K562 (cell line): ENCODE data around the gene NEURL1B. TPM values are rescaled to one million over a fixed set of nuclear protein-coding genes. Genes with fewer than 3 reads are reported as not detected.
A peak's percentile ranks its signal among the peaks of the same experiment; 100 is the strongest.

Source experiments
- ATAC-seq: fragments of 200-7000 bp; cut with Tn5 transposase; 3 replicates; pipeline ENCODE4 v1.9.1; 2020; ENCODE audit warnings: moderate library complexity
- BruUV-seq: library from RNA; stranded (reverse); fragments of 400-500 nt; replicated peaks from 2 replicates; lab custom pipeline; 2021; lab: Mats Ljungman, UMichigan
- CTCF ChIA-PET: fragments of 300-600 bp; formaldehyde crosslinking; extraction: SDS; loops from one replicate; lab custom pipeline; 2021; ENCODE audit warnings: low intra/inter-chr PET ratio; lab: Yijun Ruan, JAX
- POLR2A ChIA-PET: fragments of 300-600, 350-650 bp; sonication (Branson Sonifier 250); formaldehyde crosslinking; extraction: SDS; loops from one replicate; lab custom pipeline; 2021; ENCODE audit warnings: antibody characterized with exemption, inconsistent platforms; lab: Yijun Ruan, JAX
- DNase-seq, 4 experiments: peaks; one replicate each; pipeline versions ENCODE4 v3.0.0 to v3.0.0-alpha.2; 2011 to 2018; ENCODE audit warnings: low spot score in 3 of 4, mixed read lengths in 3 of 4; ENCODE audit errors: extremely low read depth in 1 of 4
- FAIRE-seq: peaks from 2 replicates; lab custom pipeline; 2011; peaks lifted over from hg19 to GRCh38; lab: Jason Lieb, UNC
- H2AFZ ChIP-seq: 2 replicates; pipeline ENCODE4 v1.6.0; 2011; ENCODE audit warnings: low read depth, low read length, control low read depth, inconsistent platforms
- H3K27ac ChIP-seq: fragments of 200-600 bp; 3 replicates; pipeline ENCODE4 v1.8.0; 2011; ENCODE audit warnings: low read depth, mild to moderate bottlenecking, control low read depth, inconsistent platforms, low read length, moderate library complexity, mixed read lengths; ENCODE audit errors: extremely low read depth
- H3K27me3 ChIP-seq, 2 experiments: fragments of 300-600 bp in 1 of 2; 2 replicates in 1 of 2; 3 replicates in 1 of 2; pipeline versions ENCODE4 v1.6.0 to v1.8.0; 2011; ENCODE audit warnings: inconsistent platforms in 2 of 2, low read length in 2 of 2, mild to moderate bottlenecking in 1 of 2, mixed read lengths in 1 of 2, moderate library complexity in 1 of 2; ENCODE audit not compliant: control insufficient read depth in 2 of 2, insufficient read depth in 2 of 2
- H3K36me3 ChIP-seq: fragments of 300-600 bp; 3 replicates; pipeline ENCODE4 v1.8.0; 2011; ENCODE audit warnings: mild to moderate bottlenecking, low read length, inconsistent platforms; ENCODE audit not compliant: control insufficient read depth, insufficient read depth
- H3K4me1 ChIP-seq, 2 experiments: fragments of 200-600 bp in 1 of 2; replicated peaks in 1 of 2; 2 replicates in 1 of 2; 3 replicates in 1 of 2; pipeline versions ENCODE4 v1.5.1 to v1.8.0; 2011; ENCODE audit warnings: inconsistent platforms in 2 of 2, low read length in 2 of 2, mild to moderate bottlenecking in 1 of 2, mixed read lengths in 1 of 2, moderate library complexity in 1 of 2; ENCODE audit not compliant: control insufficient read depth in 2 of 2, insufficient read depth in 2 of 2
- H3K4me2 ChIP-seq: 2 replicates; pipeline ENCODE4 v1.6.1; 2011; ENCODE audit warnings: low read length, control low read depth, inconsistent platforms, mixed read lengths; ENCODE audit not compliant: insufficient read depth
- H3K4me3 ChIP-seq: fragments of 200-600 bp; sonication (generic), shearing (Covaris generic); 2 replicates; pipeline ENCODE4 v1.5.1; 2016; ENCODE audit warnings: control low read depth, inconsistent platforms
- H3K79me2 ChIP-seq: fragments of 200-600 bp; 3 replicates; pipeline ENCODE4 v1.8.0; 2011; ENCODE audit warnings: low read length, inconsistent platforms; ENCODE audit not compliant: control insufficient read depth, insufficient read depth
- H3K9ac ChIP-seq, 2 experiments: 2 replicates each; pipeline versions ENCODE4 v1.6.0 to v1.6.1; 2011; ENCODE audit warnings: low read depth in 2 of 2, low read length in 2 of 2, control low read depth in 1 of 2, inconsistent platforms in 1 of 2, mild to moderate bottlenecking in 1 of 2, mixed read lengths in 1 of 2; ENCODE audit not compliant: insufficient read depth in 1 of 2
- H3K9me1 ChIP-seq: one replicate; pipeline ENCODE4 v1.6.0; 2011; ENCODE audit warnings: inconsistent platforms, mild to moderate bottlenecking, low read length, moderate library complexity; ENCODE audit not compliant: control insufficient read depth, insufficient read depth
- H3K9me3 ChIP-seq: replicated peaks from 2 replicates; pipeline ENCODE4 v1.5.1; 2011; ENCODE audit warnings: low read depth, low read length, inconsistent platforms; ENCODE audit not compliant: control insufficient read depth, insufficient read depth
- H4K20me1 ChIP-seq: replicated peaks from 2 replicates; pipeline ENCODE4 v1.6.1; 2011; ENCODE audit warnings: low read length, inconsistent platforms, mixed read lengths; ENCODE audit not compliant: control insufficient read depth, insufficient read depth
- JUNB ChIP-seq: fragments of 450-650 bp; formaldehyde crosslinking; conservative IDR thresholded peaks from 2 replicates; pipeline ENCODE4 v1.4.0; 2020; ENCODE audit warnings: mild to moderate bottlenecking
- PRDM10 ChIP-seq: fragments of 450-650 bp; IDR thresholded peaks from 2 replicates; pipeline ENCODE4 v1.6.1; 2018; ENCODE audit not compliant: partially characterized antibody
- RAD51 ChIP-seq: fragments of 450-650 bp; IDR thresholded peaks from 2 replicates; pipeline ENCODE4 v1.7.1; 2016; ENCODE audit warnings: low read depth, mild to moderate bottlenecking, borderline replicate concordance
- ZBTB33 ChIP-seq: sonication (generic); formaldehyde crosslinking; IDR thresholded peaks from 2 replicates; pipeline ENCODE4 v1.8.1; 2023; ENCODE audit warnings: mild to moderate bottlenecking, missing genetic modification reagents
- WGBS: fragments of 100-300 bp; shearing (Covaris generic); methylation state at CpG from one replicate; pipeline ENCODE4 v1.1.6; 2016; ENCODE audit warnings: low coverage, mixed read lengths; ENCODE audit not compliant: insufficient coverage; ENCODE audit errors: missing lambda C conversion rate; 5-methylcytosine and 5-hydroxymethylcytosine counted together
- in situ Hi-C: fragments of 300-500 bp; cut with MboI; formaldehyde crosslinking; loops from 4 replicates; pipeline ENCODE4 v1.15.0; 2018; ENCODE audit warnings: inconsistent platforms, mixed read lengths
- intact Hi-C: fragments of 100-400 bp; cut with micrococcal nuclease; formaldehyde crosslinking; loops from 2 replicates; pipeline ENCODE4 v1.14.2; 2022
- polyA plus RNA-seq, 8 experiments: library from polyadenylated mRNA; depleted of rRNA in 4 of 8; stranded (reverse) in 5 of 8; unstranded in 3 of 8; fragments of >200 nt; fragmentation: Nextera tagmentation in 2 of 8; fragmentation: Illumina TruSeq in 1 of 8; extraction: Ambion mirVana in 2 of 8; extraction: Trizol in 1 of 8; gene quantifications; 2 replicates each; pipeline versions ENCODE4 v1.2.1 to v1.2.3, GENCODE V29; 2011 to 2014; ENCODE audit warnings: inconsistent platforms in 1 of 8, missing spikeins in 1 of 8
- total RNA-seq, 7 experiments: library from RNA; depleted of rRNA in 6 of 7; stranded (reverse); fragments of >200 nt in 6 of 7; fragmentation: Illumina TruSeq in 2 of 7; extraction: Trizol in 2 of 7; gene quantifications; 2 replicates each; pipeline versions ENCODE4 v1.2.1 to v1.2.3, GENCODE V29; 2011 to 2021; ENCODE audit warnings: low replicate concordance in 1 of 7

Gene NEURL1B
- total and polyA plus RNA-seq, 9 of the 15 experiments (the other 6 are each of a cell fraction or from before 2014, with no cell fraction given) = 0.04 TPM; not detected in 8

GRCh38 chr5:172670005-172670402 lies 28.9 kb downstream of the NEURL1B start:
- Histone ChIP-seq H3K9me3 (no peaks in the 10 kb centered on the region), H3K27ac (no peak overlapping the region), H2AFZ (no peak overlapping the region), H3K79me2 (no peaks in the 10 kb centered on the region), H3K4me2 (no peak overlapping the region), H3K9ac (no peak overlapping the region), H4K20me1 (no peaks in the 10 kb centered on the region), H3K4me1 (peaks cover 0 to 7% of the 10 kb centered on the region in 2 experiments; a peak in 1 of 5 replicates), H3K9me1 (no peaks in the 10 kb centered on the region), H3K27me3 (peaks cover 4 to 53% of the 10 kb centered on the region in 2 experiments), H3K36me3 (no peaks in the 10 kb centered on the region), H3K4me3 (no peak overlapping the region)
- in situ Hi-C loops = no loop called here
- CTCF ChIA-PET = no interaction called here
- no TSS peak for BruUV-seq
- DNase-seq (no peak), ATAC-seq (no peak), FAIRE-seq (no peak)
- POLR2A ChIA-PET = interaction anchor here (0.7 kb wide), 1 partner anchor 27 kb away, joined by 3 read pairs; no protein-coding TSS in a partner anchor
- TF ChIP-seq PRDM10 = no peak
- TF ChIP-seq ZBTB33 = peak; percentile 80
- TF ChIP-seq RAD51 = no peak
- no peak for TF ChIP-seq JUNB (CRISPR knock-in tag)
- WGBS = 52% methylated on average over 22 of the region's 51 CpGs
- intact Hi-C loops = no loop called here
